Thyroid gland (tissue), 4 donors: ENCODE results near the gene HOXC10.

ENCODE experiments used
- POLR2A ChIP-seq, 2 donors: fragments of 450-650 bp; IDR thresholded peaks; one replicate each; pipeline ENCODE4 v1.6.1; 2017; ENCODE audit warnings: antibody characterized with exemption in 2 of 2, mild to moderate bottlenecking in 2 of 2, moderate library complexity in 1 of 2
- TF ChIP-seq, protein P1 (sequence below), 6 experiments: fragments of 200-600 bp in 3 of 6; fragments of 450-650 bp in 3 of 6; sonication (generic) in 3 of 6; IDR thresholded peaks; one replicate each; pipeline ENCODE4 v1.5.1; 2016 to 2019; ENCODE audit warnings: antibody characterized with exemption in 6 of 6, mild to moderate bottlenecking in 2 of 6, inconsistent platforms in 1 of 6, moderate library complexity in 1 of 6

GRCh38 chr12:54031480-54031879 is 46.5 kb downstream of the HOXC10 start:
- TF ChIP-seq, protein P1, sequence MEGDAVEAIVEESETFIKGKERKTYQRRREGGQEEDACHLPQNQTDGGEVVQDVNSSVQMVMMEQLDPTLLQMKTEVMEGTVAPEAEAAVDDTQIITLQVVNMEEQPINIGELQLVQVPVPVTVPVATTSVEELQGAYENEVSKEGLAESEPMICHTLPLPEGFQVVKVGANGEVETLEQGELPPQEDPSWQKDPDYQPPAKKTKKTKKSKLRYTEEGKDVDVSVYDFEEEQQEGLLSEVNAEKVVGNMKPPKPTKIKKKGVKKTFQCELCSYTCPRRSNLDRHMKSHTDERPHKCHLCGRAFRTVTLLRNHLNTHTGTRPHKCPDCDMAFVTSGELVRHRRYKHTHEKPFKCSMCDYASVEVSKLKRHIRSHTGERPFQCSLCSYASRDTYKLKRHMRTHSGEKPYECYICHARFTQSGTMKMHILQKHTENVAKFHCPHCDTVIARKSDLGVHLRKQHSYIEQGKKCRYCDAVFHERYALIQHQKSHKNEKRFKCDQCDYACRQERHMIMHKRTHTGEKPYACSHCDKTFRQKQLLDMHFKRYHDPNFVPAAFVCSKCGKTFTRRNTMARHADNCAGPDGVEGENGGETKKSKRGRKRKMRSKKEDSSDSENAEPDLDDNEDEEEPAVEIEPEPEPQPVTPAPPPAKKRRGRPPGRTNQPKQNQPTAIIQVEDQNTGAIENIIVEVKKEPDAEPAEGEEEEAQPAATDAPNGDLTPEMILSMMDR (IDR thresholded peaks at IDR 0.05), result no peak
- no peak for TF ChIP-seq POLR2A (IDR thresholded peaks at IDR 0.05)
